Astrocyte (in vitro differentiated cells and primary cell): Measurements from ENCODE around the gene FBXO46.

Experiments
- CTCF ChIP-seq: IDR thresholded peaks from 2 replicates; pipeline ENCODE4 v1.5.1; 2011; ENCODE audit warnings: low read depth, mild to moderate bottlenecking, inconsistent platforms, low read length, moderate library complexity; ENCODE audit not compliant: insufficient read depth
- EZH2 ChIP-seq: IDR thresholded peaks from 2 replicates; pipeline ENCODE4 v1.6.1; 2012; ENCODE audit warnings: mild to moderate bottlenecking, low read length, inconsistent platforms; ENCODE audit not compliant: insufficient read depth

- TF ChIP-seq CTCF: no peak
- TF ChIP-seq EZH2: no peak
Observed at GRCh38 chr19:45768984-45769782, 38.5 kb upstream of the FBXO46 start, which contains the start of gene SIX5.
